K562 (cell line): Measurements from ENCODE around the gene GNB2. TPM values are rescaled to one million over a fixed set of nuclear protein-coding genes. Genes with fewer than 3 reads are reported as not detected.
A peak's percentile ranks its signal among the peaks of the same experiment; 100 is the strongest.

Experiments
- BCOR ChIP-seq: fragments of 450-650 bp; IDR thresholded peaks from 2 replicates; pipeline ENCODE4 v1.6.1; 2016
- CHD2 ChIP-seq: IDR thresholded peaks from 2 replicates; pipeline ENCODE4 v1.6.1; 2011; ENCODE audit warnings: low read depth, low read length
- DLX4 ChIP-seq: fragments of 250-450 bp; sonication (Bioruptor Pico); IDR thresholded peaks from 2 replicates; pipeline ENCODE4 v1.6.1; 2021; ENCODE audit warnings: mild to moderate bottlenecking
- FOXK1 ChIP-seq: sonication (generic); formaldehyde crosslinking; IDR thresholded peaks from 2 replicates; pipeline ENCODE4 v1.8.0; 2022; ENCODE audit warnings: missing genetic modification reagents, mild to moderate bottlenecking, borderline replicate concordance
- HDAC2 ChIP-seq: fragments of 450-650 bp; IDR thresholded peaks from 2 replicates; pipeline ENCODE4 v1.6.1; 2016; ENCODE audit warnings: mild to moderate bottlenecking
- HLTF ChIP-seq: fragments of 450-650 bp; IDR thresholded peaks from 2 replicates; pipeline ENCODE4 v1.6.1; 2016
- LARP7 ChIP-seq: fragments of 450-650 bp; IDR thresholded peaks from 2 replicates; pipeline ENCODE4 v1.6.1; 2016
- MBD1 ChIP-seq: fragments of 250-450 bp; sonication (Bioruptor Pico); IDR thresholded peaks from 2 replicates; pipeline ENCODE4 v1.8.0; 2022; ENCODE audit warnings: inconsistent platforms
- NR4A1 ChIP-seq, 2 experiments: fragments of 250-450 bp in 1 of 2; fragments of 450-650 bp in 1 of 2; sonication (Bioruptor Pico) in 1 of 2; IDR thresholded peaks; 2 replicates each; pipeline versions ENCODE4 v1.4.0 to v1.6.1; 2016 to 2020; ENCODE audit warnings: mild to moderate bottlenecking in 2 of 2, missing compliant biosample characterization in 1 of 2, missing genetic modification characterization in 1 of 2, moderate library complexity in 1 of 2
- PKNOX1 ChIP-seq: fragments of 450-650 bp; IDR thresholded peaks from 2 replicates; pipeline ENCODE4 v1.6.1; 2016
- RREB1 ChIP-seq: fragments of 250-450 bp; sonication (Bioruptor Pico); IDR thresholded peaks from 2 replicates; pipeline ENCODE4 v1.4.0; 2020
- TARDBP ChIP-seq: fragments of 450-650 bp; IDR thresholded peaks from 2 replicates; pipeline ENCODE4 v1.6.1; 2016
- USF2 ChIP-seq: sonication (generic); formaldehyde crosslinking; IDR thresholded peaks from 2 replicates; pipeline ENCODE4 v1.5.0; 2020; ENCODE audit warnings: missing genetic modification reagents
- ZBTB5 ChIP-seq: fragments of 450-650 bp; IDR thresholded peaks from 2 replicates; pipeline ENCODE4 v1.6.1; 2017; ENCODE audit warnings: antibody characterized with exemption
- ZFX ChIP-seq: sonication (generic); formaldehyde crosslinking; IDR thresholded peaks from 2 replicates; pipeline ENCODE4 v1.8.0; 2022; ENCODE audit warnings: mild to moderate bottlenecking, missing genetic modification reagents, moderate library complexity
- ZNF764 ChIP-seq: fragments of 250-450 bp; sonication (Bioruptor Pico); IDR thresholded peaks from 2 replicates; pipeline ENCODE4 v1.4.0; 2020; ENCODE audit warnings: low read depth, mild to moderate bottlenecking, moderate library complexity
- polyA plus RNA-seq, 8 experiments: library from polyadenylated mRNA; depleted of rRNA in 4 of 8; stranded (reverse) in 5 of 8; unstranded in 3 of 8; fragments of >200 nt; fragmentation: Nextera tagmentation in 2 of 8; fragmentation: Illumina TruSeq in 1 of 8; extraction: Ambion mirVana in 2 of 8; extraction: Trizol in 1 of 8; gene quantifications; 2 replicates each; pipeline versions ENCODE4 v1.2.1 to v1.2.3, GENCODE V29; 2011 to 2014; ENCODE audit warnings: inconsistent platforms in 1 of 8, missing spikeins in 1 of 8
- total RNA-seq, 7 experiments: library from RNA; depleted of rRNA in 6 of 7; stranded (reverse); fragments of >200 nt in 6 of 7; fragmentation: Illumina TruSeq in 2 of 7; extraction: Trizol in 2 of 7; gene quantifications; 2 replicates each; pipeline versions ENCODE4 v1.2.1 to v1.2.3, GENCODE V29; 2011 to 2021; ENCODE audit warnings: low replicate concordance in 1 of 7

GNB2 gene
- total and polyA plus RNA-seq, 9 of the 15 experiments (the other 6 are each of a cell fraction or from before 2014, with no cell fraction given): 0.65 to 320 (median 104) TPM

- TF ChIP-seq FOXK1 (CRISPR knock-in tag): no peak
- 0 out of 2 replicates have a peak, but pooled peaks have one; percentile 7 for TF ChIP-seq ZNF764 (CRISPR knock-in tag)
- TF ChIP-seq USF2 (CRISPR knock-in tag): no peak
- TF ChIP-seq ZBTB5: peak; percentile 62; the same call in 1 of the 2 replicates
- TF ChIP-seq NR4A1 (CRISPR knock-in tag; IDR thresholded peaks at IDR 0.05): peak; percentile 82; the same call in 1 of the 2 replicates
- no peak for TF ChIP-seq NR4A1 (tag; IDR thresholded peaks at IDR 0.05)
- TF ChIP-seq PKNOX1: peak; percentile 12; the same call in 1 of the 2 replicates
- no peak for TF ChIP-seq LARP7
- no peak for TF ChIP-seq MBD1 (CRISPR knock-in tag)
- no peak for TF ChIP-seq CHD2
- TF ChIP-seq RREB1 (CRISPR knock-in tag): 0 out of 2 replicates have a peak, but pooled peaks have one; percentile 21
- no peak for TF ChIP-seq ZFX (CRISPR knock-in tag)
- TF ChIP-seq HDAC2: peak; percentile 93
- no peak for TF ChIP-seq DLX4 (CRISPR knock-in tag)
- TF ChIP-seq HLTF: peak; percentile 82; the same call in 1 of the 2 replicates
- peak; percentile 68 for TF ChIP-seq BCOR
- peak; percentile 57; the same call in 1 of the 2 replicates for TF ChIP-seq TARDBP
Observed at GRCh38 chr7:100705320-100705752, 31.8 kb downstream of the GNB2 start (continued).
